Endodermal cell (in vitro differentiated cells): ENCODE measurements around the gene CCNG2. TPM values are rescaled to one million over a fixed set of nuclear protein-coding genes. Genes with fewer than 3 reads are reported as not detected.

Experiments
- DNase-seq: peaks from one replicate; pipeline ENCODE4 v3.0.0-alpha.2; 2017
- H3K27ac ChIP-seq: 2 replicates; pipeline ENCODE4 v1.5.1; 2013; ENCODE audit warnings: mild to moderate bottlenecking, low read depth, low read length, moderate library complexity
- H3K27me3 ChIP-seq: 2 replicates; pipeline ENCODE4 v1.6.1; 2013; ENCODE audit warnings: mild to moderate bottlenecking, low read length, moderate library complexity; ENCODE audit not compliant: insufficient read depth, control insufficient read depth, poor library complexity, severe bottlenecking
- H3K36me3 ChIP-seq: 2 replicates; pipeline ENCODE4 v1.7.0; 2013; ENCODE audit warnings: mild to moderate bottlenecking, low read length, moderate library complexity; ENCODE audit not compliant: control insufficient read depth, insufficient read depth
- H3K4me1 ChIP-seq: one replicate; pipeline ENCODE4 v1.7.0; 2013; ENCODE audit warnings: low read length; ENCODE audit not compliant: control insufficient read depth, insufficient read depth
- H3K4me3 ChIP-seq: 2 replicates; pipeline ENCODE4 v1.5.1; 2013; ENCODE audit warnings: mild to moderate bottlenecking, low read length, moderate library complexity
- H3K9ac ChIP-seq: 2 replicates; pipeline ENCODE4 v1.6.1; 2013; ENCODE audit warnings: mild to moderate bottlenecking, low read length, moderate library complexity; ENCODE audit not compliant: poor library complexity, severe bottlenecking; ENCODE audit errors: extremely low read depth
- H3K9me3 ChIP-seq: 2 replicates; pipeline ENCODE4 v1.6.1; 2013; ENCODE audit warnings: mild to moderate bottlenecking, low read length, moderate library complexity; ENCODE audit not compliant: control insufficient read depth
- H3K27ac Mint-ChIP-seq: 2 replicates; pipeline ENCODE4 v1.8.0; 2020; ENCODE audit warnings: mixed read lengths
- H3K27me3 Mint-ChIP-seq: 2 replicates; pipeline ENCODE4 v1.8.0; 2021; ENCODE audit warnings: mild to moderate bottlenecking, mixed read lengths; ENCODE audit not compliant: insufficient read depth
- H3K36me3 Mint-ChIP-seq: 2 replicates; pipeline ENCODE4 v1.8.0; 2020; ENCODE audit warnings: low read depth, mixed read lengths
- H3K4me1 Mint-ChIP-seq: 2 replicates; pipeline ENCODE4 v1.8.0; 2020; ENCODE audit warnings: mixed read lengths
- H3K4me3 Mint-ChIP-seq: 2 replicates; pipeline ENCODE4 v1.8.0; 2020; ENCODE audit warnings: mild to moderate bottlenecking, moderate library complexity, mixed read lengths
- H3K9me3 Mint-ChIP-seq: 2 replicates; pipeline ENCODE4 v1.8.0; 2020; ENCODE audit warnings: mild to moderate bottlenecking, mixed read lengths
- WGBS, 2 experiments: methylation state at CpG; one replicate each; pipeline versions ENCODE4 v1.1.5 to v1.1.7; 2013; ENCODE audit warnings: missing lambda C conversion rate in 2 of 2, mixed read lengths in 1 of 2; ENCODE audit not compliant: insufficient coverage in 1 of 2, insufficient read length in 1 of 2; 5-methylcytosine and 5-hydroxymethylcytosine counted together
- total RNA-seq, 2 donors: library from RNA; stranded (reverse); fragmentation: NEBNext Ultra II Directional in 1 of 2; extraction: Animal tissue kit (Norgen Biotek cat#: 25700) in 1 of 2; gene quantifications; 2 replicates in 1 of 2; 3 replicates in 1 of 2; pipeline ENCODE4 v1.2.1, GENCODE V29; 2021
- TF ChIP-seq, protein P1 (sequence below): fragments of 200-600 bp; sonication (generic); conservative IDR thresholded peaks from 2 replicates; pipeline ENCODE4 v1.5.0; 2021; ENCODE audit warnings: antibody characterized with exemption, mild to moderate bottlenecking

Gene CCNG2
- total RNA-seq, 2 donors from 2014 or later: 39.7 to 41.5 TPM

DNA sequence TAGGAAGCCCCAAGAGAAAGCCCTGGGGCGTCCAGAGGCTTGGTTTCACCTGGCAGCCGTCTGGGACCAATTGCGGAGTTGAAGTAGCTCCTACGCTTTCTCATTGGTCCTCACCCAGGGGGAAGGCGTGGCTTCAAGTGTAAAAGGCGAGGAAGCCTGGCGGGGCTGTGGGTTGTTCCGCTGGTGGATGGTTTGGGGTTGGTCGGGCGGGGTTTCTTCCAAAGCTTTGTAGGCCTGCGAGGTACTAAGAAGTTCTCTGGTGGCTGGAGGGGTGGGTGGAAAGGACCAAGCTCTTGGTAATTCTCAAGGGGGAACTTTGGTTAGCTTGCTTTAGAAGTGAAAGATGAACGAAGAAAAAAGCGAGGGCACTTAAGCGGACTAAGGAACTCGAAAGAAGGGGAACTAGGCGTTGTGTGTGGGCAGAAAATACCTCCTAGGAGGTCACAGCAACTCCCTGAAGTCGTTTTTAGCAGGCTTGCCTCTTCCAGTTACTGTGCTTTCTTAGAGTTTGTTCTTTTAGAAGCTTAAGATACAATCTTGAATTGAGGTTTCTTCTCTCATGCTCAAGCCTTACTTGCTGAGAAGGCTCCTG lies 36.6 kb downstream of the CCNG2 start:
- Histone ChIP-seq H3K4me1 (peaks cover 13% of the 10 kb centered on the region), H3K27ac (no peak overlapping the region), H3K36me3 (no peaks in the 10 kb centered on the region), H3K4me3 (no peak overlapping the region), H3K9me3 (no peaks in the 10 kb centered on the region), H3K9ac (no peak overlapping the region), H3K27me3 (peaks cover 22% of the 10 kb centered on the region)
- WGBS, 2 experiments: 76 to 85% methylated on average over 11 to 17 of the region's 17 CpGs
- Mint-ChIP-seq H3K36me3 (no peaks in the 10 kb centered on the region), H3K27ac (no peak overlapping the region), H3K4me3 (peak overlapping the region; percentile 43), H3K27me3 (peaks cover 38% of the 10 kb centered on the region), H3K9me3 (no peaks in the 10 kb centered on the region), H3K4me1 (peaks cover 28% of the 10 kb centered on the region)
- peak; percentile 92 for DNase-seq
- TF ChIP-seq, protein P1, sequence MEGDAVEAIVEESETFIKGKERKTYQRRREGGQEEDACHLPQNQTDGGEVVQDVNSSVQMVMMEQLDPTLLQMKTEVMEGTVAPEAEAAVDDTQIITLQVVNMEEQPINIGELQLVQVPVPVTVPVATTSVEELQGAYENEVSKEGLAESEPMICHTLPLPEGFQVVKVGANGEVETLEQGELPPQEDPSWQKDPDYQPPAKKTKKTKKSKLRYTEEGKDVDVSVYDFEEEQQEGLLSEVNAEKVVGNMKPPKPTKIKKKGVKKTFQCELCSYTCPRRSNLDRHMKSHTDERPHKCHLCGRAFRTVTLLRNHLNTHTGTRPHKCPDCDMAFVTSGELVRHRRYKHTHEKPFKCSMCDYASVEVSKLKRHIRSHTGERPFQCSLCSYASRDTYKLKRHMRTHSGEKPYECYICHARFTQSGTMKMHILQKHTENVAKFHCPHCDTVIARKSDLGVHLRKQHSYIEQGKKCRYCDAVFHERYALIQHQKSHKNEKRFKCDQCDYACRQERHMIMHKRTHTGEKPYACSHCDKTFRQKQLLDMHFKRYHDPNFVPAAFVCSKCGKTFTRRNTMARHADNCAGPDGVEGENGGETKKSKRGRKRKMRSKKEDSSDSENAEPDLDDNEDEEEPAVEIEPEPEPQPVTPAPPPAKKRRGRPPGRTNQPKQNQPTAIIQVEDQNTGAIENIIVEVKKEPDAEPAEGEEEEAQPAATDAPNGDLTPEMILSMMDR: no peak

DNA sequence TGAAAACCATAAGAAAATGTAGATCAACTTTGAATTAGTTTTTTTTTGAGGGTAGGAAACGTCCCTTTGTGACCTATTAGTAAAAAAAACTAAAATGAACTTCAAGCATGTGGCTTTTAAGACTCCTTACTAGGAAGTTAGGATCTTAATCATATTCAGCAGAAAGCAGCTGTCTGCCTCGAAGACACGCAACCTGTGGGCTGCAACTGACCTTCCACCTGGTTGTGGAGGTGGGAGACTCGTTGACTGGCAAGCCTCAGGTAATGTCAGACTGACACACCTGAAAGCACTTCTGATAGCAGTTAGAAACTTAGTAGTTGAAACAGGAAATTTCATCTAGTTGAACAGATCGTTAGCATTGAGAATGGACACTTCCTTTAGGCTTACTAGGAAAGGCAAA lies 37.4 kb downstream of the CCNG2 start:
- H3K4me3 Mint-ChIP-seq: no peak overlapping the region
- Histone ChIP-seq H3K27me3 (peaks cover 29% of the 10 kb centered on the region), H3K4me1 (peaks cover 13% of the 10 kb centered on the region), H3K9ac (no peak overlapping the region), H3K4me3 (no peak overlapping the region), H3K36me3 (no peaks in the 10 kb centered on the region), H3K9me3 (no peaks in the 10 kb centered on the region), H3K27ac (no peak overlapping the region)
- DNase-seq: no peak
- H3K36me3 Mint-ChIP-seq: no peaks in the 10 kb centered on the region
- TF ChIP-seq, protein P1: no peak
- peaks cover 45% of the 10 kb centered on the region for H3K27me3 Mint-ChIP-seq
- H3K27ac Mint-ChIP-seq: no peak overlapping the region
- 89 to 93% methylated on average over 4 to 5 of the region's 5 CpGs for WGBS, 2 experiments
- peaks cover 28% of the 10 kb centered on the region for H3K4me1 Mint-ChIP-seq
- H3K9me3 Mint-ChIP-seq: no peaks in the 10 kb centered on the region

DNA sequence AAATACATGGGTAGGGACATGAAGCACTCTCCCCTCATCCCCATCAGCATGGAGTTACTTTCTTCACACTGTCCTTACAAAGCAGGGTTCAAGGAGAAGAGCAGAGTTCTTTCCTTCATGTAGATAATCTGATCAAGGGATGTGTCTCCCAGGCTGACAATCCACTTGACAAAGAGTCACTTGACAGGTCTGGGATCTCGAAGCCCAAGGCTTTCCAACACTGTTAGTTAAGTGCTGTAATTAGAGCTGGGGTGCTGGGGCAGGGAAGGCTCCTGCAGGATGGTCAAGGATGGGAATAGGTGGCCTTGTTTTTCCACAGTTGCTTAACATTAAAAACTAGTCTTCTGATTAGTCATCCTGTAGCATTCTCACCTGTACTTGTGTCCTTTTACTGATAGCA lies 38.0 kb downstream of the CCNG2 start:
- Mint-ChIP-seq H3K27me3 (peaks cover 50% of the 10 kb centered on the region), H3K9me3 (no peaks in the 10 kb centered on the region), H3K4me1 (peaks cover 28% of the 10 kb centered on the region), H3K4me3 (no peak overlapping the region), H3K36me3 (no peaks in the 10 kb centered on the region), H3K27ac (no peak overlapping the region)
- no peak overlapping the region for H3K4me3 ChIP-seq
- no peaks in the 10 kb centered on the region for H3K9me3 ChIP-seq
- no peaks in the 10 kb centered on the region for H3K36me3 ChIP-seq
- no peak for DNase-seq
- H3K4me1 ChIP-seq: peaks cover 13% of the 10 kb centered on the region
- 90% methylated on average over 1 of the region's 1 CpG; no CpG with 5 or more reads in 1 of the 2 experiments for WGBS, 2 experiments
- H3K27ac ChIP-seq: no peak overlapping the region
- no peak overlapping the region for H3K9ac ChIP-seq
- peaks cover 30% of the 10 kb centered on the region for H3K27me3 ChIP-seq
- TF ChIP-seq, protein P1: no peak
